WTC11 (cell line): ENCODE data around the gene PKP3. TPM values are rescaled to one million over a fixed set of nuclear protein-coding genes. Genes with fewer than 3 reads are reported as not detected.

ENCODE experiments used
- ATAC-seq: fragments of 200-7000 bp; cut with Tn5 transposase; 2 replicates; pipeline ENCODE4 v1.10.0; 2021; ENCODE audit warnings: mild to moderate bottlenecking, moderate library complexity
- CTCF ChIA-PET: fragments of 300-600 bp; sonication (Branson Sonifier 250); formaldehyde crosslinking; loops from one replicate; lab custom pipeline; 2021; ENCODE audit warnings: antibody characterized with exemption; lab: Charles Lee
- POLR2A ChIA-PET: fragments of 350-600 bp; sonication (Branson Sonifier 250); formaldehyde crosslinking; loops from one replicate; lab custom pipeline; 2021; ENCODE audit warnings: antibody characterized with exemption; lab: Charles Lee
- DNase-seq: peaks from one replicate; pipeline ENCODE4 v3.0.0; 2021; ENCODE audit warnings: low spot score
- H3K27ac Mint-ChIP-seq: 2 replicates; pipeline ENCODE4 v1.8.0; 2021; ENCODE audit warnings: mixed read lengths
- H3K27me3 Mint-ChIP-seq: 2 replicates; pipeline ENCODE4 v1.8.0; 2021; ENCODE audit warnings: low read depth, mild to moderate bottlenecking, moderate library complexity, mixed read lengths
- H3K36me3 Mint-ChIP-seq: 2 replicates; pipeline ENCODE4 v1.8.0; 2021; ENCODE audit warnings: mixed read lengths
- H3K4me1 Mint-ChIP-seq: 2 replicates; pipeline ENCODE4 v1.8.0; 2022; ENCODE audit warnings: mixed read lengths
- H3K4me3 Mint-ChIP-seq: 2 replicates; pipeline ENCODE4 v1.8.0; 2021; ENCODE audit warnings: mild to moderate bottlenecking, moderate library complexity, mixed read lengths
- H3K9me3 Mint-ChIP-seq: 2 replicates; pipeline ENCODE4 v1.8.0; 2021; ENCODE audit warnings: mixed read lengths
- ATF1 ChIP-seq: sonication (generic); formaldehyde crosslinking; IDR thresholded peaks from 2 replicates; pipeline ENCODE4 v1.8.1; 2023; ENCODE audit warnings: mild to moderate bottlenecking, moderate library complexity, missing genetic modification reagents
- JUN ChIP-seq: sonication (generic); formaldehyde crosslinking; IDR thresholded peaks from 2 replicates; pipeline ENCODE4 v1.8.0; 2023; ENCODE audit warnings: mild to moderate bottlenecking, missing genetic modification reagents
- NFE2L1 ChIP-seq: sonication (generic); formaldehyde crosslinking; IDR thresholded peaks from 2 replicates; pipeline ENCODE4 v1.8.1; 2023; ENCODE audit warnings: missing genetic modification reagents
- NR3C1 ChIP-seq: sonication (generic); formaldehyde crosslinking; conservative IDR thresholded peaks from 2 replicates; pipeline ENCODE4 v1.8.1; 2023; ENCODE audit warnings: low read depth, mild to moderate bottlenecking, missing genetic modification reagents
- ZNF396 ChIP-seq: fragments of 250-450 bp; sonication (Bioruptor Pico); IDR thresholded peaks from 2 replicates; pipeline ENCODE4 v1.8.0; 2021; ENCODE audit warnings: mild to moderate bottlenecking, moderate library complexity, borderline replicate concordance
- total RNA-seq: library from RNA; stranded (reverse); gene quantifications from 3 replicates; pipeline ENCODE4 v1.2.3, GENCODE V29; 2021
- TF ChIP-seq, protein P1 (sequence below): fragments of 250-450 bp; sonication (Bioruptor Pico); IDR thresholded peaks from 2 replicates; pipeline ENCODE4 v1.9.0; 2021; ENCODE audit warnings: mild to moderate bottlenecking, borderline replicate concordance
- TF ChIP-seq, protein P2 (sequence below): sonication (generic); formaldehyde crosslinking; IDR thresholded peaks from 2 replicates; pipeline ENCODE4 v1.8.0; 2022; ENCODE audit warnings: missing genetic modification reagents
- TF ChIP-seq, protein P3 (sequence below): fragments of 250-450 bp; sonication (Bioruptor Pico); IDR thresholded peaks from 2 replicates; pipeline ENCODE4 v1.8.0; 2021; ENCODE audit warnings: mild to moderate bottlenecking
- TF ChIP-seq, protein P4 (sequence below): sonication (generic); formaldehyde crosslinking; IDR thresholded peaks from 2 replicates; pipeline ENCODE4 v1.8.0; 2022; ENCODE audit warnings: mild to moderate bottlenecking, missing genetic modification reagents
- TF ChIP-seq, protein P5 (sequence below): sonication (generic); formaldehyde crosslinking; IDR thresholded peaks from 2 replicates; pipeline ENCODE4 v1.8.0; 2023; ENCODE audit warnings: missing genetic modification reagents
- TF ChIP-seq, protein P6 (sequence below): sonication (generic); formaldehyde crosslinking; IDR thresholded peaks from 2 replicates; pipeline ENCODE4 v1.8.1; 2022; ENCODE audit warnings: mild to moderate bottlenecking, missing genetic modification reagents, moderate library complexity, borderline replicate concordance
- TF ChIP-seq, protein P7 (sequence below): fragments of 250-450 bp; sonication (Bioruptor Pico); IDR thresholded peaks from 2 replicates; pipeline ENCODE4 v1.9.0; 2021; ENCODE audit warnings: mild to moderate bottlenecking
- TF ChIP-seq, protein P8 (sequence below): sonication (generic); formaldehyde crosslinking; IDR thresholded peaks from 2 replicates; pipeline ENCODE4 v1.8.1; 2023; ENCODE audit warnings: mild to moderate bottlenecking, missing genetic modification reagents, moderate library complexity

PKP3 gene
- total RNA-seq, 1 experiment from 2014 or later, result 17.3 TPM

DNA sequence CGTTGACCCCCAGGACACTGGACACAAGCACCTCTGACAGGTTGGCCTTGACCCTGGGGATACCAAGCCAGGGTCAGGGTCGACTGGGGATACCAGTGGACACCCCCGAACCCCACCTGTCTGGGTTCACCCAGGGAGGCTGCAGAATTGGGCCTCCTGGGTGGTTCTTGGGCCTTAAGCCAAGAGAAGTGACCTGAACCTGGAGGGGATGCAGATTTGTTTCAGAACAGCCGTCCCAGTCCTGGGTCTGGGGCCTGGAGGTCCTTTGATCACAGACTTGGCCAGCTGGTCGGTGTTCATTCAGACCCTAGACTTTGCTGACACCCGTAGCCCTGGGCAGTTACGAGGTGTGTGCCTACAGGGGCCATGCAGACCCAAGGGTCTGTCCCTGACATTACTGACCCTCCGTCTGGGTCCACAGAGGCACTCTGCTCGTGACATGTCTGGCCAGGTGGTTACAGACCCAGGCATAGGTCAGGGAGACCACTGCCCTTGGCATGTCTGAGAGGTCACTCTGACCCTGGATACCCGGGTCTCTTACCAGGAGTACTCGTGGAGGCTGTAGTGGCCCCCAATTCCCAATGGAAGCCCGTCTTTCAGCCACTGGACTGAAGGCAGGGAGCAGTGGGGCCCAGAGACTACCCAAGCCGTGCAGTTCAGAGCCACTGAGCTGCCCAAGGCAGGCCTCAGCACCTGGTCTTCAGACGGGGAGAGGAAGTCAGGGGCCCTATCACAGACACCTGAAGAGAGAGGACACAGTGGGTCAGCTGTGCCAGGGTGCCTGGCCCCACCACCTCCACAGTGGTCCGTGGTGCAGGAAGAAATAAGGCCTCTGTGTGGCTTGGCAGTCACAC is 14.4 kb downstream of the PKP3 start:
- no peak overlapping the region for H3K27ac Mint-ChIP-seq
- CTCF ChIA-PET, result interaction anchor here (1.2 to 3.5 kb wide), 7 partner anchors 41 to 208 kb away, joined by 3 to 71 read pairs (median 4); partner anchors contain the start of gene PTDSS2
- POLR2A ChIA-PET, result interaction anchor here (1.8 kb wide), 1 partner anchor 9 kb away, joined by 12 read pairs; no protein-coding TSS in a partner anchor
- no peak for TF ChIP-seq ATF1
- TF ChIP-seq, protein P1, sequence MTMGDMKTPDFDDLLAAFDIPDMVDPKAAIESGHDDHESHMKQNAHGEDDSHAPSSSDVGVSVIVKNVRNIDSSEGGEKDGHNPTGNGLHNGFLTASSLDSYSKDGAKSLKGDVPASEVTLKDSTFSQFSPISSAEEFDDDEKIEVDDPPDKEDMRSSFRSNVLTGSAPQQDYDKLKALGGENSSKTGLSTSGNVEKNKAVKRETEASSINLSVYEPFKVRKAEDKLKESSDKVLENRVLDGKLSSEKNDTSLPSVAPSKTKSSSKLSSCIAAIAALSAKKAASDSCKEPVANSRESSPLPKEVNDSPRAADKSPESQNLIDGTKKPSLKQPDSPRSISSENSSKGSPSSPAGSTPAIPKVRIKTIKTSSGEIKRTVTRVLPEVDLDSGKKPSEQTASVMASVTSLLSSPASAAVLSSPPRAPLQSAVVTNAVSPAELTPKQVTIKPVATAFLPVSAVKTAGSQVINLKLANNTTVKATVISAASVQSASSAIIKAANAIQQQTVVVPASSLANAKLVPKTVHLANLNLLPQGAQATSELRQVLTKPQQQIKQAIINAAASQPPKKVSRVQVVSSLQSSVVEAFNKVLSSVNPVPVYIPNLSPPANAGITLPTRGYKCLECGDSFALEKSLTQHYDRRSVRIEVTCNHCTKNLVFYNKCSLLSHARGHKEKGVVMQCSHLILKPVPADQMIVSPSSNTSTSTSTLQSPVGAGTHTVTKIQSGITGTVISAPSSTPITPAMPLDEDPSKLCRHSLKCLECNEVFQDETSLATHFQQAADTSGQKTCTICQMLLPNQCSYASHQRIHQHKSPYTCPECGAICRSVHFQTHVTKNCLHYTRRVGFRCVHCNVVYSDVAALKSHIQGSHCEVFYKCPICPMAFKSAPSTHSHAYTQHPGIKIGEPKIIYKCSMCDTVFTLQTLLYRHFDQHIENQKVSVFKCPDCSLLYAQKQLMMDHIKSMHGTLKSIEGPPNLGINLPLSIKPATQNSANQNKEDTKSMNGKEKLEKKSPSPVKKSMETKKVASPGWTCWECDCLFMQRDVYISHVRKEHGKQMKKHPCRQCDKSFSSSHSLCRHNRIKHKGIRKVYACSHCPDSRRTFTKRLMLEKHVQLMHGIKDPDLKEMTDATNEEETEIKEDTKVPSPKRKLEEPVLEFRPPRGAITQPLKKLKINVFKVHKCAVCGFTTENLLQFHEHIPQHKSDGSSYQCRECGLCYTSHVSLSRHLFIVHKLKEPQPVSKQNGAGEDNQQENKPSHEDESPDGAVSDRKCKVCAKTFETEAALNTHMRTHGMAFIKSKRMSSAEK (CRISPR knock-in tag), result no peak
- no peak for TF ChIP-seq NFE2L1 (CRISPR knock-in tag)
- TF ChIP-seq NR3C1 (CRISPR knock-in tag), result no peak
- TF ChIP-seq, protein P2, sequence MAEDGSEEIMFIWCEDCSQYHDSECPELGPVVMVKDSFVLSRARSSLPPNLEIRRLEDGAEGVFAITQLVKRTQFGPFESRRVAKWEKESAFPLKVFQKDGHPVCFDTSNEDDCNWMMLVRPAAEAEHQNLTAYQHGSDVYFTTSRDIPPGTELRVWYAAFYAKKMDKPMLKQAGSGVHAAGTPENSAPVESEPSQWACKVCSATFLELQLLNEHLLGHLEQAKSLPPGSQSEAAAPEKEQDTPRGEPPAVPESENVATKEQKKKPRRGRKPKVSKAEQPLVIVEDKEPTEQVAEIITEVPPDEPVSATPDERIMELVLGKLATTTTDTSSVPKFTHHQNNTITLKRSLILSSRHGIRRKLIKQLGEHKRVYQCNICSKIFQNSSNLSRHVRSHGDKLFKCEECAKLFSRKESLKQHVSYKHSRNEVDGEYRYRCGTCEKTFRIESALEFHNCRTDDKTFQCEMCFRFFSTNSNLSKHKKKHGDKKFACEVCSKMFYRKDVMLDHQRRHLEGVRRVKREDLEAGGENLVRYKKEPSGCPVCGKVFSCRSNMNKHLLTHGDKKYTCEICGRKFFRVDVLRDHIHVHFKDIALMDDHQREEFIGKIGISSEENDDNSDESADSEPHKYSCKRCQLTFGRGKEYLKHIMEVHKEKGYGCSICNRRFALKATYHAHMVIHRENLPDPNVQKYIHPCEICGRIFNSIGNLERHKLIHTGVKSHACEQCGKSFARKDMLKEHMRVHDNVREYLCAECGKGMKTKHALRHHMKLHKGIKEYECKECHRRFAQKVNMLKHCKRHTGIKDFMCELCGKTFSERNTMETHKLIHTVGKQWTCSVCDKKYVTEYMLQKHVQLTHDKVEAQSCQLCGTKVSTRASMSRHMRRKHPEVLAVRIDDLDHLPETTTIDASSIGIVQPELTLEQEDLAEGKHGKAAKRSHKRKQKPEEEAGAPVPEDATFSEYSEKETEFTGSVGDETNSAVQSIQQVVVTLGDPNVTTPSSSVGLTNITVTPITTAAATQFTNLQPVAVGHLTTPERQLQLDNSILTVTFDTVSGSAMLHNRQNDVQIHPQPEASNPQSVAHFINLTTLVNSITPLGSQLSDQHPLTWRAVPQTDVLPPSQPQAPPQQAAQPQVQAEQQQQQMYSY (CRISPR knock-in tag), result no peak
- no peak for TF ChIP-seq ZNF396 (CRISPR knock-in tag)
- TF ChIP-seq, protein P3, sequence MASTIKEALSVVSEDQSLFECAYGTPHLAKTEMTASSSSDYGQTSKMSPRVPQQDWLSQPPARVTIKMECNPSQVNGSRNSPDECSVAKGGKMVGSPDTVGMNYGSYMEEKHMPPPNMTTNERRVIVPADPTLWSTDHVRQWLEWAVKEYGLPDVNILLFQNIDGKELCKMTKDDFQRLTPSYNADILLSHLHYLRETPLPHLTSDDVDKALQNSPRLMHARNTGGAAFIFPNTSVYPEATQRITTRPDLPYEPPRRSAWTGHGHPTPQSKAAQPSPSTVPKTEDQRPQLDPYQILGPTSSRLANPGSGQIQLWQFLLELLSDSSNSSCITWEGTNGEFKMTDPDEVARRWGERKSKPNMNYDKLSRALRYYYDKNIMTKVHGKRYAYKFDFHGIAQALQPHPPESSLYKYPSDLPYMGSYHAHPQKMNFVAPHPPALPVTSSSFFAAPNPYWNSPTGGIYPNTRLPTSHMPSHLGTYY (CRISPR knock-in tag), result no peak
- TF ChIP-seq, protein P4, sequence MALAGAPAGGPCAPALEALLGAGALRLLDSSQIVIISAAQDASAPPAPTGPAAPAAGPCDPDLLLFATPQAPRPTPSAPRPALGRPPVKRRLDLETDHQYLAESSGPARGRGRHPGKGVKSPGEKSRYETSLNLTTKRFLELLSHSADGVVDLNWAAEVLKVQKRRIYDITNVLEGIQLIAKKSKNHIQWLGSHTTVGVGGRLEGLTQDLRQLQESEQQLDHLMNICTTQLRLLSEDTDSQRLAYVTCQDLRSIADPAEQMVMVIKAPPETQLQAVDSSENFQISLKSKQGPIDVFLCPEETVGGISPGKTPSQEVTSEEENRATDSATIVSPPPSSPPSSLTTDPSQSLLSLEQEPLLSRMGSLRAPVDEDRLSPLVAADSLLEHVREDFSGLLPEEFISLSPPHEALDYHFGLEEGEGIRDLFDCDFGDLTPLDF (CRISPR knock-in tag), result no peak
- no peak overlapping the region for H3K4me3 Mint-ChIP-seq
- no peaks in the 10 kb centered on the region for H3K36me3 Mint-ChIP-seq
- no peaks in the 10 kb centered on the region for H3K4me1 Mint-ChIP-seq
- H3K27me3 Mint-ChIP-seq, result no peaks in the 10 kb centered on the region
- no peaks in the 10 kb centered on the region for H3K9me3 Mint-ChIP-seq
- DNase-seq (no peak), ATAC-seq (no peak)

DNA sequence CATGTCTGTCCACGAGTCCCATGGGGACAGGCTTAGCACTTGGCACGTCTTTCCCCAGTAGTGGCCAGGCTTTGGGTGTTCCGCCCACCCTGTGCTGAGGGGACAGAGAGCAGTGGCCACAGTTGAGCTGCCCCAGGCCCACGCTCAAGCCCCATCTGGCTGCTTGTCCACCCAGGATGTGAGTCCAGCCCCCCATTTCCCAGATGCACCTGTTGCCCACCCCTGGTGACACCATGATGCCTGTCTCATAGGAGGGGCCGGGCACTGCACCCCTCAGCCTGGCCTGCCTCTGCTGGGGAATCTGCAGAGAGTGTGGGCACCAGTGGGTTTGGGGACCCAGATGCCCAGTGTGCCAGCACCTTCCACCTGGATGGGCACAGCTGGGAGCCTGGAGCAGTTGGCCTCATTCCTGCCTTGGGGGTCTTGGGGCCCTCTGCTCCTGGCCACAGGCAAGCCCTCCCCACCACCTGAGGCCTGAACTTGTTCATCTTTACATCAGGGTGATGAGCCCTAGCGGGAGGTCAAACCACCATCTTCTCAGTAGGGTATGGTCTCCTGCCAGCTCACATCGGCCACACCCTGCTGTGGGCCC is 15.1 kb downstream of the PKP3 start:
- POLR2A ChIA-PET, result no interaction called here
- ATAC-seq, result no peak
- Mint-ChIP-seq H3K9me3 (no peaks in the 10 kb centered on the region), H3K4me3 (no peak overlapping the region), H3K4me1 (no peaks in the 10 kb centered on the region), H3K27ac (no peak overlapping the region), H3K27me3 (no peaks in the 10 kb centered on the region), H3K36me3 (no peaks in the 10 kb centered on the region)
- DNase-seq, result no peak
- CTCF ChIA-PET, result no interaction called here
- TF ChIP-seq, protein P5, sequence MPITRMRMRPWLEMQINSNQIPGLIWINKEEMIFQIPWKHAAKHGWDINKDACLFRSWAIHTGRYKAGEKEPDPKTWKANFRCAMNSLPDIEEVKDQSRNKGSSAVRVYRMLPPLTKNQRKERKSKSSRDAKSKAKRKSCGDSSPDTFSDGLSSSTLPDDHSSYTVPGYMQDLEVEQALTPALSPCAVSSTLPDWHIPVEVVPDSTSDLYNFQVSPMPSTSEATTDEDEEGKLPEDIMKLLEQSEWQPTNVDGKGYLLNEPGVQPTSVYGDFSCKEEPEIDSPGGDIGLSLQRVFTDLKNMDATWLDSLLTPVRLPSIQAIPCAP (CRISPR knock-in tag), result no peak
- no peak for TF ChIP-seq JUN
- TF ChIP-seq, protein P6, sequence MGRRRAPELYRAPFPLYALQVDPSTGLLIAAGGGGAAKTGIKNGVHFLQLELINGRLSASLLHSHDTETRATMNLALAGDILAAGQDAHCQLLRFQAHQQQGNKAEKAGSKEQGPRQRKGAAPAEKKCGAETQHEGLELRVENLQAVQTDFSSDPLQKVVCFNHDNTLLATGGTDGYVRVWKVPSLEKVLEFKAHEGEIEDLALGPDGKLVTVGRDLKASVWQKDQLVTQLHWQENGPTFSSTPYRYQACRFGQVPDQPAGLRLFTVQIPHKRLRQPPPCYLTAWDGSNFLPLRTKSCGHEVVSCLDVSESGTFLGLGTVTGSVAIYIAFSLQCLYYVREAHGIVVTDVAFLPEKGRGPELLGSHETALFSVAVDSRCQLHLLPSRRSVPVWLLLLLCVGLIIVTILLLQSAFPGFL (CRISPR knock-in tag), result no peak
- TF ChIP-seq, protein P7, sequence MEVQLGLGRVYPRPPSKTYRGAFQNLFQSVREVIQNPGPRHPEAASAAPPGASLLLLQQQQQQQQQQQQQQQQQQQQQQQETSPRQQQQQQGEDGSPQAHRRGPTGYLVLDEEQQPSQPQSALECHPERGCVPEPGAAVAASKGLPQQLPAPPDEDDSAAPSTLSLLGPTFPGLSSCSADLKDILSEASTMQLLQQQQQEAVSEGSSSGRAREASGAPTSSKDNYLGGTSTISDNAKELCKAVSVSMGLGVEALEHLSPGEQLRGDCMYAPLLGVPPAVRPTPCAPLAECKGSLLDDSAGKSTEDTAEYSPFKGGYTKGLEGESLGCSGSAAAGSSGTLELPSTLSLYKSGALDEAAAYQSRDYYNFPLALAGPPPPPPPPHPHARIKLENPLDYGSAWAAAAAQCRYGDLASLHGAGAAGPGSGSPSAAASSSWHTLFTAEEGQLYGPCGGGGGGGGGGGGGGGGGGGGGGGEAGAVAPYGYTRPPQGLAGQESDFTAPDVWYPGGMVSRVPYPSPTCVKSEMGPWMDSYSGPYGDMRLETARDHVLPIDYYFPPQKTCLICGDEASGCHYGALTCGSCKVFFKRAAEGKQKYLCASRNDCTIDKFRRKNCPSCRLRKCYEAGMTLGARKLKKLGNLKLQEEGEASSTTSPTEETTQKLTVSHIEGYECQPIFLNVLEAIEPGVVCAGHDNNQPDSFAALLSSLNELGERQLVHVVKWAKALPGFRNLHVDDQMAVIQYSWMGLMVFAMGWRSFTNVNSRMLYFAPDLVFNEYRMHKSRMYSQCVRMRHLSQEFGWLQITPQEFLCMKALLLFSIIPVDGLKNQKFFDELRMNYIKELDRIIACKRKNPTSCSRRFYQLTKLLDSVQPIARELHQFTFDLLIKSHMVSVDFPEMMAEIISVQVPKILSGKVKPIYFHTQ, result no peak
- TF ChIP-seq, protein P8, sequence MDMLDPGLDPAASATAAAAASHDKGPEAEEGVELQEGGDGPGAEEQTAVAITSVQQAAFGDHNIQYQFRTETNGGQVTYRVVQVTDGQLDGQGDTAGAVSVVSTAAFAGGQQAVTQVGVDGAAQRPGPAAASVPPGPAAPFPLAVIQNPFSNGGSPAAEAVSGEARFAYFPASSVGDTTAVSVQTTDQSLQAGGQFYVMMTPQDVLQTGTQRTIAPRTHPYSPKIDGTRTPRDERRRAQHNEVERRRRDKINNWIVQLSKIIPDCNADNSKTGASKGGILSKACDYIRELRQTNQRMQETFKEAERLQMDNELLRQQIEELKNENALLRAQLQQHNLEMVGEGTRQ, result no peak
